GM18526 (cell line): Measurements from ENCODE around the gene PAX8.

Experiments
- POLR2A ChIP-seq: IDR thresholded peaks from 3 replicates; pipeline ENCODE4 v1.6.1; 2011; ENCODE audit not compliant: insufficient read length; ENCODE audit errors: extremely low read depth

PAX8 gene

GRCh38 chr2:113278073-113278741, 514 bp downstream of the PAX8 start:
- TF ChIP-seq POLR2A, result no peak

GRCh38 chr2:113277474-113278072, 1.1 kb downstream of the PAX8 start:
- TF ChIP-seq POLR2A, result no peak

DNA sequence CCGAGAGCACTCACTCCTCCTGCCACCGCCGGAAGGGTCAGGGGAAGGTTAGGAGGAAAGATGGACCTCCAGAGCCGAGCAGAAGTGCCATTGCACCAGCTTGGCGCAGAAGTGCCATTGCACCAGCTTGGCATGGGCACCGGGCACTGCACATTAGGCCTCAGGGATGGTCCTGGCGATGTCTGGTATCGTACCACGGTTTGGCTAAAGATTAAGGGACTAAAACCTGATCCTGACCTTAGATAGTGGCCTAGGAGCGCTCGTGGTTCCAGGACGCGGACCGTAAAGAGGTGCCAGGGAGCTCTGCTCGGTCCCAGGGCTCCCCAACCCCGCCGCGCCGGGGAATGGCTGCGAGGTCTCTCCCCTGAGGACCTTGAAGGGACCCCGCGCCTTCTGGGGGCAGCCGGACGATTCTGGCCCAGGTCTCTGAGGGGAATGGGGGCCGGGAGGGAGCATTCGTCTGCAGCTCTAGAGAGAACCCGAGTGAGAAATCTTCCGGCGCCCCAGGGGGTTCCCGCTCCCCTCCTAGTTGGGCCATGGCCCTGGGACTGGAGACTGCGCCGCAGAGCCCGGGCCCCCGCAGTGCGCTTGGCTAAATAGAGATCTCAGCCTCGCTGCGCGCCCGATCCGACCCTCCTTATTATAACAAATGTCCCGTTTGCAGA, 1.8 kb downstream of the PAX8 start:
- no peak for TF ChIP-seq POLR2A

GRCh38 chr2:113276216-113276760, 2.4 kb downstream of the PAX8 start:
- no peak for TF ChIP-seq POLR2A

GRCh38 chr2:113275556-113276215, 3.0 kb downstream of the PAX8 start:
- TF ChIP-seq POLR2A, result no peak

- no peak for TF ChIP-seq POLR2A
Observed at GRCh38 chr2:113274432-113274831, 4.3 kb downstream of the PAX8 start.

- TF ChIP-seq POLR2A, result no peak
Observed at GRCh38 chr2:113273981-113274380, 4.7 kb downstream of the PAX8 start.

DNA sequence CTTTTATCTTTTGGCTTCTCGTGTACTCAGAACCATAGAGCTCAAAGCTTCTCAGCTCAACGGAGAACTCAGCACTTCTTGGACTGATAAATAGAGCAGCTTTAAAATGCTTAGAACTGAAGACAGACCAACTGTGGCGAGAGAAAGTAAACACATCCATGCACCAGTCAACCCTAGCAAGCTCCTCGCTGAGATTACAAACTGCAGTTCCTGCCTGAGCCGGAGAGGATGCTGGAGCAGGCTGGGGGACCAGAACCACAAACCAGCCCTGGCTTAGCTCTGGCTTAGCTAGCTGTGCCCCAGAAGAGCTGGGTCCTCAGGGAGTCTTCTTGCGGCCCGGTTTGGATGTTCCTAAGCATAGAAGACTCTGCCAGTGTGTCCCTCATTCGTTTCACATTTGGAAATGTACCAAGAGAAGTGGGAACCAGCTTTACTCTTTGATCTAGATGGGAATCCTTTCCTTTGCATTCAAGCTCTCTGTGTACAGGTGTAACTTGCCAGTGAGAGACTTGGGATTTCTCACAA, 5.6 kb downstream of the PAX8 start:
- TF ChIP-seq POLR2A, result no peak

DNA sequence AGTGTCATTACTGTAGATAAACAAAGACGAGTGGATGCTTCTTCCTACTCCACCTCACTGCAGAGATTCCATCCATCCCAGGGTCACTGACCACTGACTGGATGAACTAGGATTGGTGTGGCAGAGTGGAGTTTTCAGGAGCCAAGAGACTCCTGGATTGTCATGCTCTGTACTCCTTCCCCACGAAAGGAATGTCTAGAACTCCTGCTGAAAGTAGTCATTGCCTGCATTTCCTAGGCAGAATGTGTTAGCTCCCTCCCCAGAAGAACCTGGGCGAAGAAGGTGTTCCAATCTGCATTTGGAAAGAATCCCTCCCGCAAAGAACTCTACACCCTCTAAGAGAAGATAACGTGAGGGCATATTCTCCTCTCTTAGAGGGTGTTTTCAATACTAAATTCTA, 6.2 kb downstream of the PAX8 start:
- TF ChIP-seq POLR2A, result no peak

GRCh38 chr2:113268621-113269360, 9.9 kb downstream of the PAX8 start:
- TF ChIP-seq POLR2A, result no peak

DNA sequence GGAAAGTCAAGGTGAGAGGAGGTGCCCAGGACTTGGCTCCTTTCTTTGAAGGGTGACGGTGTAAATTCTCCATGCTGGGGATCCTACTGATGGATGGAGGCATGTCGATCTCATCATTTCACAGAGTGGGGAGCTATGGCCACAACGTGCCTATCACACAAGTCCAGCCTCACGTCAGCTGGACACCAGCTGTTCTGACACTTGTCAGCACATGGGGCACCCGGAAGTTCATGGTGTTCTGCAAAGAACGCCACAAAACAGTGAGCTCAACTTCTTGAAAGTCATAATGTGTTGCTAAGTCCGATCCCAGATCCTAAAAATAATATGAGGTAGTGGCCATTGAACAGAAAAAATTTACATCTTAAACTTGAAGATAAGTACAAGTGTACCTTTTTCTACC, 12.3 kb downstream of the PAX8 start:
- TF ChIP-seq POLR2A, result no peak

- no peak for TF ChIP-seq POLR2A
Observed at GRCh38 chr2:113264713-113265403, 13.9 kb downstream of the PAX8 start.

DNA sequence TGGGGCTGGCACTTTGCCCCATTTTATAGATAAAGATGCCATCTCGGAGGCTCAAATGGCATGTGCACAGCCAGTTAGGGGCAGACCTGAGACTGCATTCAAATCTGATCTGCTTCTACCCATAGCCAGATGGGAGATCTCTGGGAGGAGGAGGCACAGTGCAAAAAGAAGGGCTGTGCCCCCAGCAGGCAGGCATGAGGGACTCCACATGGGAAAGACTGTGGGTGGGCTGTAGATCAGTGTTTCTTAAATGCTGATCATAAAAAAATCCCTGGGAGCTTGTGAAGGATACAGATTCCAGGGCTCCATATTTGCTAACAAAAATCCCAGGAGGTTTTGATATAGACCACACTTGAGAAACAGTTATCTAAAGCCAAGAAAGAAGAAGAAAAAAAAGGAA, 15.2 kb downstream of the PAX8 start:
- TF ChIP-seq POLR2A, result no peak

- no peak for TF ChIP-seq POLR2A
Observed at GRCh38 chr2:113260991-113261390, 17.7 kb downstream of the PAX8 start.
